ENCODE results near the gene DPEP2NB. TPM values are rescaled to one million over a fixed set of nuclear protein-coding genes. Genes with fewer than 3 reads are reported as not detected.

The DPEP2NB gene
- total and polyA plus RNA-seq, 10 of the 15 experiments (the other 5 are each of a cell fraction or from before 2014, with no cell fraction given) = not detected

DNA sequence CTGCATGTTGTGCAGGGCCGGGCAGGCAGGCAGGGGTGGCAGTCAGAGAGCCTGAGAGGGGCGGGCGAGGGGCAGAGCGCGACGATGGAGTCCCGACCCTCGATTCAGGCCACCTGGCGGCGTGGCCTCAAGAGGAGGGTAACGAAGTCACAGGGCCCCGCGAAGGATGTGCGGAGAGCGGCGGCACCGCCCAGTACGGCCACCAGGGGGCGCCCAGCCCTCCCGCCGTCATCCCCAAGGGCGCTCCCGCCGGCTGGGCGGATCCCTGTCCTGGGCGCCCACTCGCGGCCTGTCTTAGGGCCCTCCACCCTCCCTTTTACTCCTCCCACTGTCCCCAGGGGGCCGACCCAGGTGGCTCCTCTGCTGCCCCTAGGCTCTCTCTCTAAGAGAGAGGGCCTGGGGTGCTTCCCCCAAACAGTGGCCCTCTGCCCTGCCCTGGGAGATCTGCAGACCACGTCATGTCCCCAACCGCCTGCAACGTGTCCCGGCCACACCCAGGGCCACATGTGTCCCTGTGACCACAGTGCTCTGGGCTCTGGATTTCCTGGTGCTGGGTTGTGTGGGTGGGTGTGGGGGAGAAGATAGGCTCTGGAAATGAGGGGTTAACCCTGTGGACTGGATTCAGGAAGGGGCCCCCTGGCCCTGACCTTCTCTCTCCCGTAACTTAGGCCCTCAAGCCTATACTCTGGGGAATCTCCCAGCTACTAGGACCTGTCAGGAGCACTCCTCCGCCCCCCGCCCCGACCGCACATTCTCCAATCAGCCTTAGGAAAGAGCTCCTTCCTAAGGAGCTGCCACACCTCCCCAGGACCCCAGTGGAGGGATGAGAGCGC is 22.3 kb downstream of the DPEP2NB start (continued):
- TF ChIP-seq, protein P1, sequence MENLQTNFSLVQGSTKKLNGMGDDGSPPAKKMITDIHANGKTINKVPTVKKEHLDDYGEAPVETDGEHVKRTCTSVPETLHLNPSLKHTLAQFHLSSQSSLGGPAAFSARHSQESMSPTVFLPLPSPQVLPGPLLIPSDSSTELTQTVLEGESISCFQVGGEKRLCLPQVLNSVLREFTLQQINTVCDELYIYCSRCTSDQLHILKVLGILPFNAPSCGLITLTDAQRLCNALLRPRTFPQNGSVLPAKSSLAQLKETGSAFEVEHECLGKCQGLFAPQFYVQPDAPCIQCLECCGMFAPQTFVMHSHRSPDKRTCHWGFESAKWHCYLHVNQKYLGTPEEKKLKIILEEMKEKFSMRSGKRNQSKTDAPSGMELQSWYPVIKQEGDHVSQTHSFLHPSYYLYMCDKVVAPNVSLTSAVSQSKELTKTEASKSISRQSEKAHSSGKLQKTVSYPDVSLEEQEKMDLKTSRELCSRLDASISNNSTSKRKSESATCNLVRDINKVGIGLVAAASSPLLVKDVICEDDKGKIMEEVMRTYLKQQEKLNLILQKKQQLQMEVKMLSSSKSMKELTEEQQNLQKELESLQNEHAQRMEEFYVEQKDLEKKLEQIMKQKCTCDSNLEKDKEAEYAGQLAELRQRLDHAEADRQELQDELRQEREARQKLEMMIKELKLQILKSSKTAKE (IDR thresholded peaks at IDR 0.05; ENCODE audit: low read depth, poor library complexity, severe bottlenecking) = no peak
- TF ChIP-seq KAT2A (conservative IDR thresholded peaks at IDR 0.05; ENCODE audit: control insufficient read depth, low read depth, low read length) (no peak), RUNX3 (IDR thresholded peaks at IDR 0.05; ENCODE audit: low read length) (peak; percentile 41), BMI1 (IDR thresholded peaks at IDR 0.05; ENCODE audit: borderline replicate concordance) (no peak), NR2C2 (IDR thresholded peaks at IDR 0.05; ENCODE audit: borderline replicate concordance, control insufficient read depth, insufficient read length, low read depth) (no peak), CBX3 (IDR thresholded peaks at IDR 0.05; ENCODE audit: borderline replicate concordance, low read depth) (no peak), NBN (IDR thresholded peaks at IDR 0.05) (peak; percentile 67; the same call in 1 of the 2 replicates), YY1 (IDR thresholded peaks at IDR 0.05; ENCODE audit: low read depth, low read length) (peak; percentile 81), MYC (IDR thresholded peaks at IDR 0.05; ENCODE audit: insufficient read depth, insufficient read length, insufficient replicate concordance, low read length, severe bottlenecking) (peak; percentile 28), ZNF207 (IDR thresholded peaks at IDR 0.05; ENCODE audit: borderline replicate concordance) (peak; percentile 91; the same call in 1 of the 2 replicates), POU2F2 (IDR thresholded peaks at IDR 0.05; ENCODE audit: borderline replicate concordance, low read depth, low read length) (no peak), MYB (IDR thresholded peaks at IDR 0.05; ENCODE audit: borderline replicate concordance, low read depth, low read length) (no peak), DPF2 (IDR thresholded peaks at IDR 0.05) (peak; percentile 44; the same call in 1 of the 2 replicates), IRF4 (IDR thresholded peaks at IDR 0.05; ENCODE audit: low read depth, low read length) (0 out of 2 replicates have a peak, but pooled peaks have one; percentile 29), JUNB (IDR thresholded peaks at IDR 0.05) (no peak), SP1 (IDR thresholded peaks at IDR 0.05; ENCODE audit: low read depth, low read length) (peak; percentile 59), SIX5 (IDR thresholded peaks at IDR 0.05; ENCODE audit: low read depth, low read length, severe bottlenecking) (no peak), PAX8 (IDR thresholded peaks at IDR 0.05) (no peak), SMARCA5 (IDR thresholded peaks at IDR 0.05) (peak; percentile 89), ZBED1 (IDR thresholded peaks at IDR 0.05; ENCODE audit: borderline replicate concordance) (no peak), SREBF2 (IDR thresholded peaks at IDR 0.05; ENCODE audit: low read length) (no peak), KLF5 (IDR thresholded peaks at IDR 0.05; ENCODE audit: partially characterized antibody) (peak; percentile 33), CREM (IDR thresholded peaks at IDR 0.05; ENCODE audit: low read depth) (0 out of 2 replicates have a peak, but pooled peaks have one; percentile 45), TAF1 (IDR thresholded peaks at IDR 0.05; ENCODE audit: borderline replicate concordance, low read depth, low read length) (no peak), NFYB (IDR thresholded peaks at IDR 0.05; ENCODE audit: insufficient read depth, low read depth, low read length) (no peak), ZNF274 (IDR thresholded peaks at IDR 0.05; ENCODE audit: insufficient read depth, insufficient read length) (no peak), NRF1 (conservative IDR thresholded peaks at IDR 0.05; ENCODE audit: low read depth, low read length) (no peak), ASH2L (IDR thresholded peaks at IDR 0.05; ENCODE audit: borderline replicate concordance, low read depth) (no peak), CEBPB (IDR thresholded peaks at IDR 0.05; ENCODE audit: borderline replicate concordance in 1 of 2, low read depth in 2 of 2, low read length in 2 of 2) (no peak)
- TF ChIP-seq, protein P2, sequence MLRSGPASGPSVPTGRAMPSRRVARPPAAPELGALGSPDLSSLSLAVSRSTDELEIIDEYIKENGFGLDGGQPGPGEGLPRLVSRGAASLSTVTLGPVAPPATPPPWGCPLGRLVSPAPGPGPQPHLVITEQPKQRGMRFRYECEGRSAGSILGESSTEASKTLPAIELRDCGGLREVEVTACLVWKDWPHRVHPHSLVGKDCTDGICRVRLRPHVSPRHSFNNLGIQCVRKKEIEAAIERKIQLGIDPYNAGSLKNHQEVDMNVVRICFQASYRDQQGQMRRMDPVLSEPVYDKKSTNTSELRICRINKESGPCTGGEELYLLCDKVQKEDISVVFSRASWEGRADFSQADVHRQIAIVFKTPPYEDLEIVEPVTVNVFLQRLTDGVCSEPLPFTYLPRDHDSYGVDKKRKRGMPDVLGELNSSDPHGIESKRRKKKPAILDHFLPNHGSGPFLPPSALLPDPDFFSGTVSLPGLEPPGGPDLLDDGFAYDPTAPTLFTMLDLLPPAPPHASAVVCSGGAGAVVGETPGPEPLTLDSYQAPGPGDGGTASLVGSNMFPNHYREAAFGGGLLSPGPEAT (IDR thresholded peaks at IDR 0.05; ENCODE audit: low read depth) = 0 out of 2 replicates have a peak, but pooled peaks have one; percentile 12

All from GM12878 (cell line).